ENCODE data around the gene PRPF40B.

DNA sequence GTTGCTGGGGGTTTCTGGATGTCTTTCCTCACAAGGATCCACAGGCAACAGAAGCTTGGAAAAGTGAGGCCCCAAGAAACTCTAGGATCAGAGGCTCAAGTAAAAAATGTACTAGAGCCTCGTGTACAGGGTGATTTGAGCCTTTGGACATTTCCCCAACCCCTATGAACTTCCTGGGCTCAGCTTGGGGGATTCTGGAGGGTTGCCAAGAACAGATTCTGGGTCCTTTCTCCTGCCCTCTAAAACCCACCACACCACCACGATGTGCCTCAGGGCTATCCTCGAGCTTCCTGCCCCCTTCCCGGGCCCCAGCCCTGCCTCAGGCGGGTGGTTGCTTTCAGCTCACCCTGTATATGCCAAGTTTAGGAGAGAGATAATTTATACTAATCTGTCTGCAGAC lies 18.5 kb upstream of the PRPF40B start:
- TF ChIP-seq, protein P1, sequence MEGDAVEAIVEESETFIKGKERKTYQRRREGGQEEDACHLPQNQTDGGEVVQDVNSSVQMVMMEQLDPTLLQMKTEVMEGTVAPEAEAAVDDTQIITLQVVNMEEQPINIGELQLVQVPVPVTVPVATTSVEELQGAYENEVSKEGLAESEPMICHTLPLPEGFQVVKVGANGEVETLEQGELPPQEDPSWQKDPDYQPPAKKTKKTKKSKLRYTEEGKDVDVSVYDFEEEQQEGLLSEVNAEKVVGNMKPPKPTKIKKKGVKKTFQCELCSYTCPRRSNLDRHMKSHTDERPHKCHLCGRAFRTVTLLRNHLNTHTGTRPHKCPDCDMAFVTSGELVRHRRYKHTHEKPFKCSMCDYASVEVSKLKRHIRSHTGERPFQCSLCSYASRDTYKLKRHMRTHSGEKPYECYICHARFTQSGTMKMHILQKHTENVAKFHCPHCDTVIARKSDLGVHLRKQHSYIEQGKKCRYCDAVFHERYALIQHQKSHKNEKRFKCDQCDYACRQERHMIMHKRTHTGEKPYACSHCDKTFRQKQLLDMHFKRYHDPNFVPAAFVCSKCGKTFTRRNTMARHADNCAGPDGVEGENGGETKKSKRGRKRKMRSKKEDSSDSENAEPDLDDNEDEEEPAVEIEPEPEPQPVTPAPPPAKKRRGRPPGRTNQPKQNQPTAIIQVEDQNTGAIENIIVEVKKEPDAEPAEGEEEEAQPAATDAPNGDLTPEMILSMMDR (IDR thresholded peaks at IDR 0.05), result no peak
- no peak for TF ChIP-seq POLR2A (IDR thresholded peaks at IDR 0.05)

Measured in lower leg skin (tissue), 3 donors.